ENCODE measurements around the gene RGMA. TPM values are rescaled to one million over a fixed set of nuclear protein-coding genes. Genes with fewer than 3 reads are reported as not detected.

The RGMA gene
- total RNA-seq, 2 experiments from 2014 or later: not detected

DNA sequence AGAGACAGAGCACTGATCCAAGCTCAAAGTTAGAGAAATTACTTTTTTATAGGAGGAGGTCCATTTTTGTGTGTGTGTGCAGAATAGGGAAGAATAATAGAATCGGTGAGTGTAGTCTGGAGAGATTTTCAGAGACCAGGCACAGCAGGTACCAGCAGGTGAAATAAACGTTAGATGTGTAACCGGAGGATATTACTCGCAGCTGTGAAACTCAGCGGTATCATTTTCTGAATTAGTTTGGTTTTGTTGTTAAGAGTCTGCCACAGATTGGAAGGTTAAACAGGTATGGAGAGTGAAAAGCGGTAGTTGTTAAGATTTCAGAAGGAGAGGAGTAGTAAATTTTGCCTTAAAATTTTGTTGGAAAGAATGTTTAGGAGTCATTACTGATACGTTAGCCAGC lies 69.9 kb downstream of the RGMA start:
- CTCF ChIA-PET: interaction anchor here (1.3 to 1.9 kb wide), 3 partner anchors 11 to 222 kb away, joined by 4 to 11 read pairs (median 5); no protein-coding TSS in a partner anchor
- Mint-ChIP-seq H3K27me3 (ENCODE audit: low read depth) (no peaks in the 10 kb centered on the region), H3K36me3 (ENCODE audit: low read depth) (peaks cover 92% of the 10 kb centered on the region), H3K9me3 (ENCODE audit: insufficient read depth) (no peaks in the 10 kb centered on the region), H3K27ac (peak overlapping the region; percentile 0), H3K4me1 (ENCODE audit: low read depth) (peaks cover 36% of the 10 kb centered on the region), H3K4me3 (no peak overlapping the region)
- ATAC-seq (no peak), DNase-seq (no peak)
- POLR2A ChIA-PET: interaction anchor here (1.0 kb wide), 1 partner anchor 221 kb away, joined by 3 read pairs; no protein-coding TSS in a partner anchor

DNA sequence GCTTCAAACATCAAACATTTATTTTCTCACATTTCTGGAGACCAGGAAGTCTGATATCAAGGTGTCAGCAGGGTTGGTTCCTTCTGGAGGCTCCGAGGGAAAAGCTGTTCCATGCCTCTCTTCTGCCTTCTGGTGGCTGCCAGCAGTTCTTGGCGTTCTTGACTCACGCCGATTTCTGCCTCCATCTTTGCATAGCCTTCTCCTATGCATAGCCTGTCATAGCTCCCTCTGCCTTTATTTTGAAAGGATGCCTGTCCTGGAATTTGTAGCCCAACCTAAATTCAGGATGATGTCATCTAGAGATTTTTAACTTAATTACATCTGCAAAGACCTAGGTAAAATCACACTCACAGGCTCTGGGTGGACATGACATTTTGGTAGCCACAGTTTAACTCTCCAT lies 70.4 kb downstream of the RGMA start:
- Mint-ChIP-seq H3K9me3 (ENCODE audit: insufficient read depth) (no peaks in the 10 kb centered on the region), H3K4me3 (no peak overlapping the region), H3K27ac (no peak overlapping the region), H3K36me3 (ENCODE audit: low read depth) (peaks cover 89% of the 10 kb centered on the region), H3K4me1 (ENCODE audit: low read depth) (peaks cover 36% of the 10 kb centered on the region), H3K27me3 (ENCODE audit: low read depth) (no peaks in the 10 kb centered on the region)
- DNase-seq: no peak
- ATAC-seq: no peak
- POLR2A ChIA-PET: interaction anchor here (1.0 kb wide), 2 partner anchors 26 to 221 kb away, joined by 3 to 4 read pairs; no protein-coding TSS in a partner anchor
- CTCF ChIA-PET: interaction anchor here (1.3 to 1.9 kb wide), 3 partner anchors 12 to 221 kb away, joined by 4 to 11 read pairs (median 5); no protein-coding TSS in a partner anchor

DNA sequence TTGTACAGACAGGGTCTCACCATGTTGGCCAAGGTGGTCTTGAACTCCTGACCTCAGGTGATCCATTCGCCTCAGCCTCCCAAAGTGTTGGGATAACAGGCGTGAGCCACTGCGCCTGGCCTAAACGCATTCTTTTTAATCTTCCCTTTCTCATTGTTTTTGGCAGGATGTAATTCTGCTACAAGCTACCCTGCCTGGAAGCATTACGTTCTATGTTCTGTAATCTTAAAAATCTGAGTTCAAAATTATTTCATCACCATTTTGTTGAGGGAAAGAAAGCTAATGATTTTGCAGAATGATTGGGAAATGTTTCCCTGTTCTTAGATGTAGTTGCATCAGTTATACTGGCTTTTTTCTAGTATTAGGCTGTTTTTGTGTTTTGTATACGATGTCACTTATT lies 71.5 kb downstream of the RGMA start:
- no peak overlapping the region for H3K4me3 Mint-ChIP-seq
- no peak for DNase-seq
- no peak overlapping the region for H3K27ac Mint-ChIP-seq
- no peak for ATAC-seq
- H3K4me1 Mint-ChIP-seq (ENCODE audit: low read depth): peaks cover 29% of the 10 kb centered on the region
- H3K36me3 Mint-ChIP-seq (ENCODE audit: low read depth): peaks cover 89% of the 10 kb centered on the region
- H3K27me3 Mint-ChIP-seq (ENCODE audit: low read depth): no peaks in the 10 kb centered on the region
- H3K9me3 Mint-ChIP-seq (ENCODE audit: insufficient read depth): no peaks in the 10 kb centered on the region
- POLR2A ChIA-PET: interaction anchor here (1.0 kb wide), 1 partner anchor 25 kb away, joined by 4 read pairs; no protein-coding TSS in a partner anchor
- CTCF ChIA-PET: interaction anchor here (0.9 to 1.9 kb wide), 2 partner anchors 13 to 220 kb away, joined by 6 to 11 read pairs; no protein-coding TSS in a partner anchor

DNA sequence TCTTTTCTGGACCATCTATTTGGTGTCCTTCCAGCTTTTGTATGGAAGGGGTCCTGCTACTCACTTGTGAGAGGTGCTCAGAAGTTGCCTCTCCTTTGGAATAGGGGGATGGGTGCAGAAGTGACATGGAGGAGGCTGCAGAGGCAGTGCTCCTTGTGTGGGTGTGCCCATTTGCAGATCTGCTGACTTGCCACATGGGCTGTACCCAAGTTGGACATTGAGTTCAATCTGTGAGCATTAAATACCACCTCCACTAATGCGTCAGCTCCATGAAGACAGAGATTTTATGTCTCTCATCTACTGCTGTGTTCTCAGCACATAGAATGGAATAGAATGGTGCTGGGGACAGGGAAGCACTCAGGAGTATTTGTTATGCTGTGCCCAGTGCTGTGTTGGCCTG lies 76.2 kb downstream of the RGMA start:
- H3K4me1 Mint-ChIP-seq (ENCODE audit: low read depth): no peaks in the 10 kb centered on the region
- CTCF ChIA-PET: interaction anchor here (0.8 to 2.2 kb wide), 4 partner anchors 11 to 57 kb away, joined by 3 to 5 read pairs (median 4); no protein-coding TSS in a partner anchor
- H3K36me3 Mint-ChIP-seq (ENCODE audit: low read depth): peaks cover 87% of the 10 kb centered on the region

DNA sequence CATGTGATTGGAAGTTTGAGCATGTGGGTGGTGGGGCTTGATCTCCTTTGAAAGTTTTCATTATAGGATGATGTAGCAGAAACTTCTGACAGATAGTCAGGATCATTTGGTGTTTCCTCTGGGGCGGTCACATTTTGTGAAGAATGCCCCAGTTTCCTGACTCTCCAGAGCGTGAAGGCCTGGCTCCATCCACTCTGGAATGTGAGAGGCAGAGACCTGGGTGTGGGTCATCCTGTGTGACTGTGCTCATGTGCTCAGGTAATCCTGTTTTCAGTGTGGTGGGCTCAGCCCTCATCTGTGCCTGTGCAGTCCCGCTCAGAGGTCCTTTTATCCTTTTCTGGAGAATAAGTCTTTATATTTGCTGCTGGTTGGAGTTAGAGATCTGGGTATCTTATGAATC lies 81.0 kb downstream of the RGMA start:
- ATAC-seq (no peak), DNase-seq (no peak)
- peaks cover 84% of the 10 kb centered on the region for H3K36me3 Mint-ChIP-seq (ENCODE audit: low read depth)
- H3K27me3 Mint-ChIP-seq (ENCODE audit: low read depth): no peaks in the 10 kb centered on the region
- CTCF ChIA-PET: no interaction called here
- H3K27ac Mint-ChIP-seq: no peak overlapping the region
- POLR2A ChIA-PET: no interaction called here
- H3K4me3 Mint-ChIP-seq: no peak overlapping the region
- H3K9me3 Mint-ChIP-seq (ENCODE audit: insufficient read depth): no peaks in the 10 kb centered on the region
- H3K4me1 Mint-ChIP-seq (ENCODE audit: low read depth): no peaks in the 10 kb centered on the region

More for the DNA sequence above, 76.2 kb downstream of the RGMA start:
- no peaks in the 10 kb centered on the region for H3K27me3 Mint-ChIP-seq (ENCODE audit: low read depth)
- no peak for DNase-seq
- no peak overlapping the region for H3K4me3 Mint-ChIP-seq
- H3K27ac Mint-ChIP-seq: no peak overlapping the region
- POLR2A ChIA-PET: interaction anchor here (1.2 kb wide), 1 partner anchor 9 kb away, joined by 3 read pairs; no protein-coding TSS in a partner anchor
- H3K9me3 Mint-ChIP-seq (ENCODE audit: insufficient read depth): no peaks in the 10 kb centered on the region
- ATAC-seq: no peak

DNA sequence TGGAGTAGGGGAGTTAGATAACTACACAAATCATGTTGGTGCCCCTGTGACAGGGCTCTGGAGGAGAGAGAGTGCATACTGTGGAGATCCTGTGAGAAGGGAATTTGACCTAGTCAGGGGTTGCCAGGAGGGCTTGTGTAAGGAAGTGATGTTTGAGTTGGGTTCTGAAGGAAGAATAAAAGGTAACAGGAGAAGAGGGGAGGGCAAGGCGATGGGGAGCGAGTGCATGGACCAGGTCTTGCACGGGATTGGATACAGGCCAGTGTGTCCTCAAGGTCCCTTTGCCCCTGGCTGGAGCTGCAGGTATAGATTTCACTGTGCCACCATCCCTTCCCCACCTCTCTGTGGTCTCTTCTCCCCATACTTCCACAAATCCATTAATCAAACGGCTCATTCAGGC lies 83.9 kb downstream of the RGMA start:
- DNase-seq: no peak
- Mint-ChIP-seq H3K36me3 (ENCODE audit: low read depth) (peaks cover 81% of the 10 kb centered on the region), H3K4me1 (ENCODE audit: low read depth) (peaks cover 8% of the 10 kb centered on the region), H3K9me3 (ENCODE audit: insufficient read depth) (no peaks in the 10 kb centered on the region), H3K27me3 (ENCODE audit: low read depth) (no peaks in the 10 kb centered on the region), H3K27ac (no peak overlapping the region), H3K4me3 (no peak overlapping the region)
- ChIA-PET CTCF (no interaction called here), POLR2A (no interaction called here)
- ATAC-seq: no peak

DNA sequence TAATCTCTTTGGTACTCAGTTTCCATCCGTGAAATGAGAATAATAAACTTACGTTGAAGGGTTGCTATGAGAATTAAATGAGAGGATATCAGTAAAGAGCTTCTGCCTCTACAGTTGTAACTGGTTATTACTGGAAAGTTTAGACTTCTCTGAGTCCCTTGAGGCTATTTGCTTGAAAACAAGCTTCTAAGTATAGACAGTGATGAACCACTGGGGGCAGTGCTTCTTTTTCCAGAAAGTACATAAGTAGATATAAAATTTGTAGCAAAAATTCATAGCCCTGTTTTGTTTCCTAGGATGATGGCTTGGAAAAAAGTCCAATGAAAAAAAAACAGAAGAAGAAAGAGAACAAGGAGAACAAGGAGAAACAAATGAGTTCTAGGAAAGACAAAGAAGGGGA lies 87.1 kb downstream of the RGMA start:
- ChIA-PET POLR2A (no interaction called here), CTCF (interaction anchor here (0.6 to 2.1 kb wide), 6 partner anchors 9 to 205 kb away, joined by 3 to 5 read pairs (median 3); no protein-coding TSS in a partner anchor)
- Mint-ChIP-seq H3K27ac (no peak overlapping the region), H3K27me3 (ENCODE audit: low read depth) (no peaks in the 10 kb centered on the region), H3K4me3 (no peak overlapping the region), H3K4me1 (ENCODE audit: low read depth) (peaks cover 30% of the 10 kb centered on the region), H3K36me3 (ENCODE audit: low read depth) (peaks cover 80% of the 10 kb centered on the region), H3K9me3 (ENCODE audit: insufficient read depth) (no peaks in the 10 kb centered on the region)
- ATAC-seq: no peak
- no peak for DNase-seq

DNA sequence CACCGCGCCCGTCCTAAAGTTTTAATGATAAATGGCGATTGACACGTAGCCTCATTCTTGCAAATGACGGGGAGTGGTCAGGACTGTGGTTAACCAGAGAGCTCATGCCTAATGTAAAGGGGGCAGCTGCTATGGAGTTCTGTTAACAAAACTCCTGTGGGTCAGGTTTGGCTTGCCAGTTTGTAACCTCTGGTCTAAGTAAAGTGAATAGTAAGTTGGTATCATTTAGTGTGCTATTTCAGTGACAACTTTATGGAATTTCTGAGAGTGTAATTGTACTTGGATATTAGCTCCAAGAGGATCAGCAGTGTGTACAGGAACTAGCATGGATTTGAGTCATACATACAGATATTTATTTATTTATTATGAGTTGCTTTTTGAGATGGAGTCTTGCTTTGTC lies 87.9 kb downstream of the RGMA start:
- Mint-ChIP-seq H3K9me3 (ENCODE audit: insufficient read depth) (no peaks in the 10 kb centered on the region), H3K4me1 (ENCODE audit: low read depth) (peaks cover 31% of the 10 kb centered on the region), H3K4me3 (no peak overlapping the region), H3K36me3 (ENCODE audit: low read depth) (peaks cover 80% of the 10 kb centered on the region), H3K27me3 (ENCODE audit: low read depth) (no peaks in the 10 kb centered on the region), H3K27ac (no peak overlapping the region)
- no peak for ATAC-seq
- CTCF ChIA-PET: interaction anchor here (1.1 to 2.1 kb wide), 6 partner anchors 9 to 204 kb away, joined by 3 to 5 read pairs (median 3); no protein-coding TSS in a partner anchor
- POLR2A ChIA-PET: no interaction called here
- DNase-seq: no peak

DNA sequence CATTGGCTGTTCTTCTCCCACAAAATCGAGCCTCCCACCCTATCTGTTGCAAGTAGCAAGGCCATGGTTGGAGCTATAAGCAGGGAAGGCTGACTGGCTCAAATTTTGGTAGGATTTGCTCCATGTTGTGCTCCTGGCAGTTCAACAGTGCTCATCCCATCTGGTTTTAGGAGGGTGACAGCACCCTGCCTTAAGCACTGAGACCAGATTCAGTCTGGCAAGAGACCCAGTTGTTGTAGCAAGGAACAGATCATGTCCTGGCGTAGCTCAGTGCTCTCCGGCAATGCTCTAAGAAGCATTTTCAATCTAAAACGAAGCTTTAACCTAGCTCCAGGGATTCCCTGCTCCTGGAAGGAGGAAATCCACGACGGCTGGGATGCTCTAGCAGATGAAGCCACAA lies 91.2 kb downstream of the RGMA start:
- DNase-seq (no peak), ATAC-seq (no peak)
- H3K27ac Mint-ChIP-seq: peak overlapping the region; percentile 40
- H3K36me3 Mint-ChIP-seq (ENCODE audit: low read depth): peaks cover 78% of the 10 kb centered on the region
- no peaks in the 10 kb centered on the region for H3K27me3 Mint-ChIP-seq (ENCODE audit: low read depth)
- ChIA-PET CTCF (no interaction called here), POLR2A (no interaction called here)
- H3K4me3 Mint-ChIP-seq: no peak overlapping the region
- H3K9me3 Mint-ChIP-seq (ENCODE audit: insufficient read depth): no peaks in the 10 kb centered on the region
- H3K4me1 Mint-ChIP-seq (ENCODE audit: low read depth): peaks cover 33% of the 10 kb centered on the region

DNA sequence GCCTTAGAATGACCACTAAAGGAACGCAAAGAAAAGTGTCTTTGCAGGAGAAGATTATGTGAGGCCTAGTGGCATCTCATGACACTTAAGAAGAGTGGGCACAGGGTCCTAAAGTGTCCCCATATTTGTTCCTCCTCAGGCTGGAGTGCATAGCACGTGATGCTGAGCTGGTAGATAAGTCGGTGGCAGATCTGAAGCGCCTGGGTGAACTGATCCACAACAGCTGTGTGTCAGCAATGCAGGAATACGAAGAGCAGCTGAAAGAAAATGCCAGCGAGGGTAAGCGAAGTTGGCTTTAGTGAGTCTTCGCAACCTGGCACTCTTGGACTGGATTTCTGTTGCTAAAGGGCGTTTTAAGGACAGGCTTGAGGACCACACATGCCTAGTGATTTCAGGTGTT lies 96.3 kb downstream of the RGMA start:
- ATAC-seq: no peak
- ChIA-PET POLR2A (interaction anchor here (0.6 kb wide), 1 partner anchor 25 kb away, joined by 4 read pairs; no protein-coding TSS in a partner anchor), CTCF (interaction anchor here (0.6 to 4.8 kb wide), 2 partner anchors 9 to 196 kb away, joined by 3 to 14 read pairs; no protein-coding TSS in a partner anchor)
- Mint-ChIP-seq H3K27me3 (ENCODE audit: low read depth) (no peaks in the 10 kb centered on the region), H3K27ac (no peak overlapping the region), H3K4me3 (no peak overlapping the region), H3K9me3 (ENCODE audit: insufficient read depth) (no peaks in the 10 kb centered on the region), H3K36me3 (ENCODE audit: low read depth) (peaks cover 72% of the 10 kb centered on the region), H3K4me1 (ENCODE audit: low read depth) (peaks cover 12% of the 10 kb centered on the region)
- DNase-seq: no peak

DNA sequence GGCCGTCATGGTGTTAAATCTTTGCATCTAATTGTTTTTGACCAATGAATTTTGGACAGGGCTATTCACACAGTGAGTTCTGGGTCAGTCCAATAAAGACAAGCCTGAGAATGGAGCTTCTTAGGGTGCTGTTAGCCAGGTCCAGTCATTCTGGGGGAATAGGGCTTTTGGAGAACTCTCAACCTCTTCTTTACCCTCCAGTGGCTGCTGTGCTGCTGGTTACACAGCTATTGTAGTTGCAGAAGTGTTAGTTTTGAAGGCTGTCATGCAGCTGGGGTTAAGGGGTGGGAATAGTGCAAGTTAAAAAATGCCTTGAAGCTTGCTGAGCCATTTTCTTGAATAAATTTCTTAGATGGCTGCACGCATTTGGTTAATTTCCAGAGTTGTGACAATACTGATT lies 99.0 kb downstream of the RGMA start:
- H3K4me1 Mint-ChIP-seq (ENCODE audit: low read depth): peaks cover 5% of the 10 kb centered on the region
- POLR2A ChIA-PET: no interaction called here
- CTCF ChIA-PET: interaction anchor here (0.8 to 4.8 kb wide), 3 partner anchors 39 to 193 kb away, joined by 3 to 14 read pairs (median 4); no protein-coding TSS in a partner anchor
- ATAC-seq: no peak
- no peaks in the 10 kb centered on the region for H3K9me3 Mint-ChIP-seq (ENCODE audit: insufficient read depth)
- no peak overlapping the region for H3K4me3 Mint-ChIP-seq
- no peak for DNase-seq
- H3K36me3 Mint-ChIP-seq (ENCODE audit: low read depth): peaks cover 66% of the 10 kb centered on the region
- H3K27ac Mint-ChIP-seq: no peak overlapping the region
- H3K27me3 Mint-ChIP-seq (ENCODE audit: low read depth): no peaks in the 10 kb centered on the region

DNA sequence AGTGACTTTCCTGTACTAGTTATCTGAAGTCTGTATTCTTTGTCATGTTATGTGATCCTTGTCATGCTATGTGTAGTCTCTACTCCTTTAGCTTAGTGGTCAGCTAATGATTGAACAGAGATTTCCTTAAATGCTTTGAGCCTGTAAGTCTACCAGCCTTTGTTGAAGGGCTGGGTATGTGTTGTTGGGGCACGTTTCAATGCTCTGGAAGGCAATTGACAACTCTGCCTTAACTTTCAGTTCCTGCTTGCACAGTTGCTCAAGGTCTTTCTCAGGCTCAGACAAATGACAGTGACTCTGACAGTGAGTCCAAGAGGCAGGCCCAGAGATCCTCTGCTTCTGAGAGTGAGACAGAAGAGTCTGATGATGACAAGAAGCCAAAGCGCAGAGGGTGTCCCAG lies 99.5 kb downstream of the RGMA start:
- no peaks in the 10 kb centered on the region for H3K27me3 Mint-ChIP-seq (ENCODE audit: low read depth)
- no peak overlapping the region for H3K27ac Mint-ChIP-seq
- DNase-seq: no peak
- ChIA-PET POLR2A (no interaction called here), CTCF (interaction anchor here (0.8 to 4.8 kb wide), 2 partner anchors 39 to 193 kb away, joined by 3 to 14 read pairs; no protein-coding TSS in a partner anchor)
- no peaks in the 10 kb centered on the region for H3K9me3 Mint-ChIP-seq (ENCODE audit: insufficient read depth)
- peaks cover 62% of the 10 kb centered on the region for H3K36me3 Mint-ChIP-seq (ENCODE audit: low read depth)
- no peak for ATAC-seq
- H3K4me1 Mint-ChIP-seq (ENCODE audit: low read depth): peaks cover 2% of the 10 kb centered on the region
- H3K4me3 Mint-ChIP-seq: no peak overlapping the region

Measured in activated CD8-positive, alpha-beta T cell treated with anti-CD3 and anti-CD28 coated beads, Interleukin-2, amount 10 ng/mL, durations not matched to agents 7 days and 5 days (primary cell).